Measurements from ENCODE around the gene TAF1B. TPM values are rescaled to one million over a fixed set of nuclear protein-coding genes. Genes with fewer than 3 reads are reported as not detected.

Gene TAF1B
- total RNA-seq, 1 experiment from 2014 or later = 25.5 TPM

- Mint-ChIP-seq H3K4me3 (ENCODE audit: unreplicated experiment) (no peak overlapping the region), H3K27ac (ENCODE audit: low read depth, unreplicated experiment) (no peak overlapping the region), H3K4me1 (ENCODE audit: insufficient read depth, unreplicated experiment) (peaks cover 7% of the 10 kb centered on the region), H3K27me3 (ENCODE audit: insufficient read depth, unreplicated experiment) (no peaks in the 10 kb centered on the region), H3K9me3 (ENCODE audit: unreplicated experiment) (no peaks in the 10 kb centered on the region), H3K36me3 (ENCODE audit: insufficient read depth, unreplicated experiment) (no peaks in the 10 kb centered on the region)
- intact Hi-C loops (cut with micrococcal nuclease) = no loop called here
- no TSS peak for BruUV-seq (replicated peaks)
- POLR2A ChIA-PET = no interaction called here
- CTCF ChIA-PET = interaction anchor here (0.9 to 2.1 kb wide), 3 partner anchors 17 to 168 kb away, joined by 3 to 9 read pairs (median 5); no protein-coding TSS in a partner anchor
- peak; percentile 17 for DNase-seq (ENCODE audit: unreplicated experiment)
- no peak for TF ChIP-seq CTCF (IDR thresholded peaks at IDR 0.05; ENCODE audit: unreplicated experiment)
Measured at GRCh38 chr2:9967053-9967775, 123.9 kb downstream of the TAF1B start.

GRCh38 chr2:9968553-9969497 is 125.6 kb downstream of the TAF1B start:
- Mint-ChIP-seq H3K9me3 (ENCODE audit: unreplicated experiment) (no peaks in the 10 kb centered on the region), H3K4me3 (ENCODE audit: unreplicated experiment) (no peak overlapping the region), H3K27ac (ENCODE audit: low read depth, unreplicated experiment) (no peak overlapping the region), H3K4me1 (ENCODE audit: insufficient read depth, unreplicated experiment) (peaks cover 19% of the 10 kb centered on the region), H3K27me3 (ENCODE audit: insufficient read depth, unreplicated experiment) (no peaks in the 10 kb centered on the region), H3K36me3 (ENCODE audit: insufficient read depth, unreplicated experiment) (no peaks in the 10 kb centered on the region)
- ChIA-PET POLR2A (interaction anchor here (1.1 kb wide), 1 partner anchor 36 kb away, joined by 3 read pairs; no protein-coding TSS in a partner anchor), CTCF (interaction anchor here (0.6 to 3.9 kb wide), 5 partner anchors 16 to 792 kb away, joined by 3 to 28 read pairs (median 4); no protein-coding TSS in a partner anchor)
- intact Hi-C loops (cut with micrococcal nuclease) = no loop called here
- no TSS peak for BruUV-seq (replicated peaks)
- no peak for TF ChIP-seq CTCF (IDR thresholded peaks at IDR 0.05; ENCODE audit: unreplicated experiment)
- no peak for DNase-seq (ENCODE audit: unreplicated experiment)

GRCh38 chr2:9970200-9971044 is 127.1 kb downstream of the TAF1B start:
- peaks cover 19% of the 10 kb centered on the region for H3K4me1 Mint-ChIP-seq (ENCODE audit: insufficient read depth, unreplicated experiment)
- no peak overlapping the region for H3K4me3 Mint-ChIP-seq (ENCODE audit: unreplicated experiment)
- H3K9me3 Mint-ChIP-seq (ENCODE audit: unreplicated experiment) = no peaks in the 10 kb centered on the region
- ChIA-PET CTCF (interaction anchor here (0.5 to 3.9 kb wide), 6 partner anchors 10 to 463 kb away, joined by 3 to 28 read pairs (median 3); no protein-coding TSS in a partner anchor), POLR2A (interaction anchor here (1.0 to 1.1 kb wide), 2 partner anchors 14 to 37 kb away, joined by 3 read pairs; no protein-coding TSS in a partner anchor)
- DNase-seq (ENCODE audit: unreplicated experiment) = no peak
- no peaks in the 10 kb centered on the region for H3K36me3 Mint-ChIP-seq (ENCODE audit: insufficient read depth, unreplicated experiment)
- intact Hi-C loops (cut with micrococcal nuclease) = no loop called here
- no peak for TF ChIP-seq CTCF (IDR thresholded peaks at IDR 0.05; ENCODE audit: unreplicated experiment)
- H3K27ac Mint-ChIP-seq (ENCODE audit: low read depth, unreplicated experiment) = no peak overlapping the region
- H3K27me3 Mint-ChIP-seq (ENCODE audit: insufficient read depth, unreplicated experiment) = no peaks in the 10 kb centered on the region
- BruUV-seq (replicated peaks) = no TSS peak
